GM21576 (cell line): ENCODE data around the gene E2F6.

Experiments used
- ATAC-seq: cut with Tn5 transposase; IDR thresholded peaks from one replicate; pipeline ENCODE4 v1.9.1; 2021; ENCODE audit warnings: mild to moderate bottlenecking, moderate library complexity; ENCODE audit not compliant: unreplicated experiment

Gene E2F6

DNA sequence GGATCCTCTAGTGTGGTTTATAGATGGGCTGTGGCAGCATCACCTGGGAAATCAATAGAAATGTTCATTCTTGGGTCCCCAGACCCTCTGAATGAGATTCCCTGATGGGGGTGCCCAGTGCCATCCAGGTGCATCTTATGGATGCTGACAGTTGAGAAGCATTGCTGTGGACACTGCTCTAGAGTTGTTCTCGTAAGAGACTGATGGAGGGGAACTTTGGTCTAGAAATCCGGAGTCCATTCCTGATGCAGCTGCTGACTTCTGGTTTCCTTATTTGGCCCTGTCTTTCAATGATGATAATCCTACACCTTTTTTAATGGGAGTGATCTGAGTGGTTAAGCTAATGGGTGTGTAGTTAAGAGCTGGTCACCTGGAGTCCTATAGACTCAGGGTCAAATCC, 28.3 kb upstream of the E2F6 start:
- no peak for ATAC-seq

DNA sequence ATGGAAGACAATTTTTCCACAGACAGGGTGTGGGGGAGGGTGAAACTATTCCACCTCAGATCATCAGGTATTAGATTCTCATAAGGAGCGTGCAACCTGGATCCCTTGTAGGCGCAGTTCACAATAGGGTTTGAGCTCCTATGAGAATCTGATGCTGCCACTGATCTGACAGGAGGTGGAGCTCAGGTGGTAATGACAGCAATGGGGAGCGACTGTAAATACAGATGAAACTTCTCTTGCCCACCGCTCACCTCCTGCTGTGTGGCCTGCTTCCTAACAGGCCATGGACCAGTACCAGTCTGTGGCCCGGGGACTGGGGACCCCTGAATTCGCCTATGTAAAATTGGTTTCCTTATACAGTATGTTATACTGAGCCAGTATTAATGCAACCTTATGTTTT, 27.3 kb upstream of the E2F6 start:
- ATAC-seq: no peak

DNA sequence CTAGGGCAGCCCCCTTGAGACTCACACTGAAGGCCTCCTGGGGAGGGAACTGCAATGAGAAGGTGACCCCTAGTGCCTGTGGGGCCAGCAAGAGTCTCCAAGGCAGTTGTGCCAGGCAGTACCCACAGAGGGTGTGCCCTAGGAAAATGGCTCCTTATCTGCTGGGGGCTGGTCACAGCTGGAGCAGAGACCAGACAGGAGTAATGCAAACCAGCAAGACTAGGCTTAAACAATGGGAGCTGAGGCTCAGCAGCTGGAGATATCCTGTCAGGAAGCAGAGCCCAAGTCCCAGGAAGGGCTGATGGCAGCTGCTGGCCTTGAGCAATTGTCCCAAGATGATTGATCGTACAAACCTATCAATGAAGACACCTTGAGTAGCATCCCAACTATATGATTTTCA, 26.8 kb upstream of the E2F6 start:
- ATAC-seq: no peak

DNA sequence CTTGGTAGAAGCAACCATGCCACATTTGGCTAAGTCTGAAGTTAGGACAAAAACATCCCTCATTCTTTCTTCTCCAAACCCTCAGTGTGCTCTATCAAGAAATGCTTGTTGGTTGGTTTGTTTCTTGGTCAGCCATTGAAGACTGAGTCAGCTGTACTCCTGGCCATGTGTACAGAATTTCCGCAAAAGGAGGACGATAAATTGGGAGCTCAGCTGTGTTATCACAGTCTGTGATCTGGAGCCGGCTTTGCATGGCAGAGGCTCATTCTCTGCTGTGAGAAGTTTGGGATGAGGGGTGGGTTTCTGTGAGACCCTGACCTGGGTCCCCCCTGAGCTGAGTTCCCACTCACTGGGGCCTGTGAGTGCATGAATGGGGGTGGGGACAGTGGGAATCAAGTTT, 26.3 kb upstream of the E2F6 start:
- no peak for ATAC-seq

DNA sequence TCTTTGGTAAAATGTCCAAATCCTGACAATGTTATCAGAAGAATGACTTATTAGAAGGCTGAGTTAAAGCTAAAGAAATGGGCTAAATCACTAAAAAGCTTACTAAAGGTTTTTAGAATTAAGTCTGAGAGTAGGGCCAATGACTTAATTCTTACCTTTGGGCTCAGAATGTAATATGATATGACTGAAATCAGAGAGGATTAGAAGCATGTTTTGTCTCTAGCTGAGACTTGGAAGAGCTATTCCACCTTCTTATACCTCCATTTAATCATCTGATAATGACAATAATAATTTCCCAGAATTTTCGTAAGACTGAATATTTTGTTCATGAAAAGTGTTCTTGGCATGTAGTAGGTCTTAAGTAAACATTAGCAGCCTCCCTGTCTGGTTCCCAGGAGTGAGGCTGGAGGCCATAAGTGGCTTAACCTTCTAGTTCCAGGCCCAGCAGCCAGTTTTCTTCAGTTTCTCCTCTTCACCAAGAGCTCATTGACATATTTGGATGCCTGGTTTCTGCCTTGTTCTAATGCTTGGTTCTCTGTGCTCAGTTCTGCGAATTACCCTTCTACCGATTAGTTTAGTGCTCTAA, 25.5 kb upstream of the E2F6 start:
- ATAC-seq: no peak

DNA sequence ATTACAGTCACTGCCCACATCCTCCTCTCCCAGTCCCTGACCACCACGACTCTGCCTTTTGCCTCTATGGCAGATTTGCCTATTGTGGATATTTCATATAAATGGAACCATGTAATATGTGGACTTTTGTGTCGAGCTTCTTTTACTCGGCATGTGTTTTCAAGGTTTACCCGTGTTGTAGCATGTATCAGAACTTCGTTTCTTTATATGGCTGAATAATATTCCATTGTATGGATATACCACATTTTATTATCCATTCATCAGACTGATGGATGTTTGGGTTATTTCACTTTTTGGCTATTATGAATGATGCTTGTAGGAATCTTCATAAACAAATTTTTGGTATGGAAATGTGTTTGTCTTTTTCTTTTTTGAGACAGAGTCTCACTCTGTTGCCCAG, 24.2 kb upstream of the E2F6 start:
- ATAC-seq: no peak

DNA sequence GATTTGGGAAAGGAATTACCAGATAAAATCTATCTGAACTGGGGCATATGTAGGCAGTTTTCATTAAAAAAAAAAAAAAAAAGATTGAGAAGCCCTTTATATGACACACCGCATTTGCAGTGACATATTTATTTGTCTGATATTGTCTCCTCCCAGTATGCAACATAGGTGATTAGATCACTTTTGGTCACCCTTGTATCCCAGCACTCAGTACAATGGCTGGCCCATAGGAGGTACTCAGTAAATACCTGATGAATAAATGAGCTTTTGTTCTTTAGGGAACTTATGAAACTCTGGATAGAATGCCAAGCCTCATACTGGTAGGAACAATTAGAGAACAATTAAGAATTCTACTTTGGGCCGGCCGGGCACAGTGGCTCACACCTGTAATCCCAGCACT, 22.8 kb upstream of the E2F6 start:
- no peak for ATAC-seq

DNA sequence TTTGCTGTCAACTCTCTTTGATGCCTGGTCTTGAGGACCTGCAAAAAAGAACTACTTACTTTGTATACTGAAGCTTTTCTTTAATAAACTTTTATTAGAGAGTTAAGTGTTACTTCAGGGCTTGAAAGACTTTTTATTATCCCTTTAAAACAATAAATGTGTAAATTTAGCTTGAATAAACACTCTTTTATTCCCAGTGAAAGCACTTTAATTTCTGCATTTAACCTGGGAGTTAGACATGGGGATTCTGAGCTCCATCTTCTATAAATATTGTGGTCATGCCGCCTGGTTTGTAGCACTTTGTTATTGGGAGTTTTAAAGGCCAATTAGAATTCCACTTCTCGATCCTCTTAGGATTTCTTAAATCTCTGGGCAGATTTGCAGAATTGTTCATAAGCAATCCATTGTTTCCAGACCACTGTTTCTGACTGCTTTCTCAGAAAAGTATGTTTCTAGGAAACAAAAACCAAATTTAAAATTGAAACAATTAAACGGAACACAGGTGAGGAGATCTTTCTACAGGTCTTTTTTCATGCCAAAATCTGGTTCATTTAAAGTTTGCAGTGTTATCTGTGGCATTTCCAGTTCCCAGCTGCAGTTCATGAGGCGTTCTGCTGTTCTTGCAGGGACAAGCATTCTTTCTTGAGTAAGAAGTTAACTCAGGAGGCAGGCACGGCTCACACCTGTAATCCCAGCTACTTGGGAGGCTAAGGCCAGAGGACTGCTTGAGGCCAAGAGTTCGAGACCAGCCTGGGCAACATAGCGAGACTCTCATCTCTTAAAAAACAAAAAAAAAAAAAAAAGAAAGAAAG, 18.1 kb upstream of the E2F6 start:
- ATAC-seq: no peak

DNA sequence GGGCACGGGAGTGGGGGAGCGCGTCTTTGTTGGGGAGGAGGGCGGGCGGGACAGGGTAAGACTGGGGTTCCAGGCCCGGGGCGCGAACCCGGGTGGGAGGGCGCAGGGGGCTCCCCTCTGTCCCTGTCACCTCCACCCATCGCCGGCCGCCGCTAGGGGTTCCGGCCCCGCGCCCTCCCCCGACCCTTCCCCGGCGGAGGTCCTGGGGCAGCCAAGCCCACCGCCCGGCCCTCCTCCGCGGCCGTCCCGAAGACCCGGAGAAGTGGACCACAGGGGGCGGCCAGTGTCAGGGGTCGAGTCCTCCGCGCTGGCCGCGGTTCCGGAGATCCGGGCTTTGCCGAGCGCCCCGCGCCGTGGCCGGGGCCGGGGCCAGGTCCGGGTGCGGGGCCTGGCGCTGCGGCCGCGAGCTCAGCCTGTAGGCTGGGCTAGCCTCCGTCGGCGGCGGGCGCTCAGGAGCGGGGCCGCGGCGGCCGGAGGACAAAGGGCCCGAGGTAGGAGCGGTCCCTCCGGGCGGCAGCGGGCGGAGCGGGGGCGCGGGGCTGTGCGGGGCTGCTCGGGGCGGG, 16.6 kb upstream of the E2F6 start:
- no peak for ATAC-seq

DNA sequence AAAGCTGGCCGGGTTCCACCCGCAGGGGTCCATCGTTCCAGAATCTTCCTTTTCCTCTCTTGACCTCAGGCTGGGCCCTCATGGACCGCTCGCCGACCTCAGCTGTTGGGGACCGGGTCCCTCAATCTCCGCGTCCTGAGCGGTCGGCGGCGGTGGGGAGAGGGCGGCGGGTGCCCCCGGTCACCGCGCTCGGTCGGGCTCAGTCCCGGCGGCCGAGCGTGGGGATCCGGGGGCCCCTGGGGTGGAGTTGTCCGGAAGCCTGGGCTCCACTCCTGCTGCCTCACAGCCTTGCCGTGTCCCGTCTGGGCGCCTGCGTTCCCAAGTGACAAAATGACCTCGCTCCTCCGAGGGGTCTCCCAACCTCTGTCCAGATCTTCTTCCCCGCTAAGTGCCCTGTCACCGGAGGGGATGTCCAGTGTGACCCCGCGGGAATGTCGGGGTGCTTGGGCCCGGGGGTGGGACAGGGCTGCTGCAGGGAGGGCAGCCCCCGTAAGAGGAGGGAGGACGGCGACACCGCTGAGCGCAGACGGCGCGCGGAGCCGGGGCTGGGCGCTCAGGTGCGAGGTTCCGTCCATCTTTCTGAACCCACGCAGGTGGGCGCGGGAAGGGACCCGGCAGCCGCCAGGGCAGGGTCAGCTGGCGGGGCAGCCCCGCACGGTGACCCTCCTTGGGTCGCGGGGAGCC, 16.0 kb upstream of the E2F6 start:
- no peak for ATAC-seq

DNA sequence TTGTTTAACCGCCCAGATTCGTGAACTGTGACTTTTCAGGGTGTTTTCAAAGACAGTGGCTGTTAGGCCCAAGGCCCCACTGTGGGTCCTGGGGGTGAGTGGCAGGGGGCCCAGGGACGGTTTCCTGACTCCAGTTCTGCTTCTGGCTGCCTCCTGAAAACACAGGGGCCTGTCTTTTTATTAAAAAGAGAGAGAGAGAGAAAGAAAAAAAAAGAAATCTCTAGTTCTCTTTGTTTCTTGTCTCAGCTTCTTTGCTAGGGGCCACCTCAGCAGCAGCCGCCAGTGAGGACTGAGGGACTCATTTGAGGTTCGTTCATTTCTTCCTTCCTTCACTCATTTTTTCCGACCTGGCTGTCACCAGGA, 15.4 kb upstream of the E2F6 start:
- ATAC-seq: no peak

DNA sequence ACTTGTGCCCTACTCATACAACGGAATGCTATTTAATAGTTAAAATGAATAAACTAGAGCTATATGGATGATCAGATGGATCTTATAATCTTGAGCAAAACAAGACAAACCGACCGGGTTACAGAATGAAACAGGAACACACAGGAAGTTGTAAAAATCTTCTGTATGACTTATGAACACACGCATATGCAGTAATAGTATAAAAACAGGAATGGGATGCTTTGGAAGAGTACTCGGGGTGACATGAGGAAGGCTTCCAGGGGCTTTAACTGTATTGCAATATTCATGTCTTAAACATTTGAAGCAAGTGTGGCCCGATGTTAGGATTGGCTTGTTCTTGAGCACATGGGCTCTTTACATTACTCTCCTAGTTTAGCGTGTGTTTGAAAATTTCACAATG, 14.9 kb upstream of the E2F6 start:
- ATAC-seq: no peak

DNA sequence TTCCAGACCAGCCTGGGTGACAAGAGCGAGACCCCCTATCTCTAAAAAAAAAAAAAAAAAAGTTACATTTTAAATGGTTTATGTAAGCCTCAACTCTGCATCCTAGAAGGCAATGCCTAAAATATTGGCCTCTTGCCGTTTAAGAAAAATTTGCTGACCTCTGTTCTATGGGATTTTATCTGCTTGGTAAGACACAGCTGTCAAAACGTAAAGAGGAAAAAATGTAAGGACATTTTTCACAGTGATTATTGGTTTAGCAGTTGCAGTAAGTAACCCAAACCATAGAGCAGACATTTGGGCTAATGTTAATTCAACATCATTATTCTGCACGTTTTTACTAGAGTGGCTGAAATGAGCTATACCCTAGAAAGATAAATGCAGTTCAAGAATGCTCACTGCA, 14.4 kb upstream of the E2F6 start:
- ATAC-seq: no peak

DNA sequence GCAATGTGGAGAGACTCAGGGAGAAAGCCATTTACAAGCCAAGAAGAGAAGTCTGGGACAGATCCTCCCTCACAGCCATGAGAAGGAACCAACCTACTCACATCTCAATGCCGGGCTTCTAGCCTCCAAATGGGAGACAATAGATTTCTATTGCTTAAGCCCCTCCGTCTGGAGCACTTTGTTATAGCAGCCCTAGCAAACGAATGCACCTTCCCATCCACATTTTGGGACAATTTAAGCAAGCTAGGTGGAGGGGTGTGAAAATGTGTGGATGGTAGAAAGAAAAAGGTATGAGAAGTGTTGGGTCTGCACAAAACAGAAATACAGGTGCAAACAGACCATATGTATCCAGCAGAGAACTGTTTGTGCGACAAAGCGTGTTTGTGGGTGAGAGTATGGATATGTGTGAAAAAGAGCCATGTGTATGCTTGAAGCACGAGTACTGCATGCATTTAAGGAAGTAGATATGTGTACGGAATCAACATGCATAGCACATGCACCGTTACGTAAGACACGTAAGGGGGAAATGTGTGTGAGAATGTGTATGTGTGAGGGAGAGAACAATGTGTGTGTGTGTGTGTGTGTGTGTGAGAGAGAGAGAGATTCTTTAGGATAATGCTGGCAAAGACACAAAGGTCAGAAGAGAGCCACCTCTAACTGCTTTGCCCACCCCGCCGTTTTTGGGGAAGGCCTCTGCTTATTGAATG, 13.1 kb upstream of the E2F6 start:
- ATAC-seq: no peak

DNA sequence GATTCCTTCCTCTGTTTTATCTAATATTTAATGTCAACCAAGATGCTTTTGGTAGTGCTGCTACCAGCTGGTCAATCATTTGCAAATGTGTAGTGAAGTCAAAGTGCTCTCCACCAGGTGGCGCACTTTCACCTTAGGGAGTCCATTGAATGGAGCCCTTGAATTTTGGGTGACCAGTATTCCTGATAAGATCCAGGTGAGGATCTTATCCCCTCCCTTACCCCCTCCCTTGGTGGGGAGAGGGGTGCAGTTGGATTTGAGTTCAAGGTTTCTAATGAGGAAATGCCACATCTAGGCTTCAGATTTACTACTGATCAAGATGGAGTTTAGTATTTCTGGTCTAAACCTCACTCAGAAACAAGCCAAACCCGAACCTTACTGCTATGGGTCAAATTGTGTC, 12.0 kb upstream of the E2F6 start:
- ATAC-seq: peak; percentile 64

DNA sequence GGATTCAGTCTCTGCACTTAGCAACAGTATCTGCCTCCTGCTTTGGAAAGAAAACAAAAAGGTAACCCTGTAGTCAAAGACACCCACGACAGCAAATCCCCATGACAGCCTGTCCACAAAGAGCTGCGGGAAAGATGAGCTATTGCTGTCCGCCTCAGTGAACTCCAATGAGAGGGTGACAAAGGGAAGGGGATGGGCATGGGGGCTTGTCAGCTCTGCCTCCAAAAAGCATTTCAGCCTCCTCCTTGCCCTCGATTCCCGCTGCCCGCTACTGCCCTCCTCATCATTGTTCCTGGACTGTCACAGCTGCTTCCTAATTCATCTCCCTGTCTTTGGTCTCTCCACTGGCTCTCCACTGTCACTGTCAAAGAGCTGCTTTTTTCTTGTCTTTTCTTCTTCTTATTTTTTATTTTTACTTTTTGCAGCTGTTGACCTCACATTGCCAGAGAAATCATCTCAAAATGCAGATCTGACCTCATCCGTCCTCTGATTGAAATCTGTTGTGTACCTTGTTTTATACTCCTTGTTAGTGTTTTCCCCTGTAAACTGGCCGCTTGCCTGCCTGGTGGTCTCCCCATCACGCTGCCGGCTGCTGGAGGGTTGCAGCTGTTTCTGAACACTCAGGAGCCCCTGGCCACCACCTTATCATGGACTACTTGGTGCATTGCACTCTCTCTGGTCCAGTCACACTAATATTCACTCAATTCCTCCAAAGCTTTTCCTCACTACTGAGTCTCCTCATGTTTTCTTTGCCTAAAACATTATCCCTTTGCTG, 7.9 kb upstream of the E2F6 start:
- ATAC-seq: no peak

DNA sequence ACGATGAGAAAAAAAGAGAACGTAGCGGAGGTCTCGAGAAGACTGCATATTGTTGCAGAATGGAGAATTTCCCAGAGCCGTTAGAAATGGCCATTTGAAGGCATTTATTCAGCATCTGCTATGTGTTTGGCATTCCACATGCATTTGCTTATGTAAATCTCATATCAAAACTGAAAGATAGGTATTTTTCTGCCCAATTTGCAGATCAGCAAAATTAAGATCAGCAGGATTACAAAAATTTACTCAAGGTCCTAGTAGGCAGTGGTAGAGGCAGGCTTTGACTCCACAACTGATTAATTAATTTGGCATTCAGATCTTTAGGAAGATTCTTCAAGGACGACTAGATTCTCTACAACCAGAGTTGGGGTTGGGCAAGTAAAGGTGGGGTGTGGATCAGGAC, 1.8 kb upstream of the E2F6 start:
- ATAC-seq: no peak

DNA sequence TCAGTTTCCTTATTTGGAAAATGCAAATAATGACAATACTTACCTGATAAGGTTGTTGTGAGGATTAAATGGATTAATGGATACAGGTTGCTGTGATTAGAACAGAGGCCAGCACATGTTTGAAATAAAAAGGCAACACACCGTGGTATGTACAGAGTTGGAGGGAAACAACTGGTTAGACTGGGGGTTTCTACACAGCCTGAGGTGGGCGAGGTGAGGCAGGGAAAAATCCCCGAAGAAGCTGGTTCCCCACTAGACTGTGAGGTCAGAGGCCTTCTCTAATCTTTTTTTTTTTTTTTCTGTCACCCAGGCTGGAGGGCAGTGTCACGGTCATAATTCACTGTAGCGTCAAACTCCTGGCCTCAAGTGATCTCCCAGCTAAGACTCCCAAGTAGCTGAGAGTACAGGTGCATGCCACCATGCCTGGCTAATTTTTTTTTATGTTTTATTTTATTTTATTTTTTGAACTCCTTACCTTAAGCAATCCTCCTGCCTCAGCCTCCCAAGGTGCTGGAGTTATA, 1.2 kb upstream of the E2F6 start:
- no peak for ATAC-seq

DNA sequence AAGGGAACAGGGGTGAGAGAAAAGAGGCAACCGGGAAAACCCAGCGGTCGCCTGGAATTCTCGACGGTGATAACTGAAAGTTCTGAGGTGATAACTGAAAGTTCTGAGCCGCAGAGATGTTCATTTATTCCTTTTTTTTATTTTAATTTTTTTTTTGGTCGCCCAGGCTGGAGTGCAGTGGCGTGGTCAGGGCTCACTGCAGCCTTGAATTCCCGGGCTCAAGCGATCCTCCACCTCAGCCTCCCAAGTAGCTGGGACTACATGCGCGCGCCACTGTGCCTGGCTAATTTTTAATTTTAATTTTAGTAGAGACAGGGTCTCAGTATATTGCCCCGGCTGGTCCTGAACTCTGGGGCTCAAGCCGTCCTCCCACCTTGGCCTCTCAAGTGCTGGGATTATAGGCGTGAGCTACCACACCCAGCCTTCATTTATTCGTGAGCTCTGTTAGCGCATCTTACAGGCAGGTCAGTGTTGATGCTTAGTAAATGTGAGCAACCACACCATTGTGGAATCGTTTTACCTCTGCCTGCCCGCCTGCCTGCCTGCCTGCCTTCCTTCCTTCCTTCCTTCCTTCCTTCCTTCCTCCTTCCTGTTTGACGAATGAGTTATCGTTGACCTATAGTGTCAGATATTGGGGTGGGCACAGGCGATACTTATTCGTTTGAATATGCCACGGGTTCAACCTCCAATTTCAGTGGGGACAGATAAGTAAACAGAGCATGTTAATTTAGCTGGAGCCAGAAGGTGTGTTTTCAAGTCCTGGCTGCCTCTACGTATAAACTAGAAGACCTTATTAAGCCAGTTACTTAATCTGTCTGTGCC, 557 bp upstream of the E2F6 start:
- peak; percentile 23 for ATAC-seq

DNA sequence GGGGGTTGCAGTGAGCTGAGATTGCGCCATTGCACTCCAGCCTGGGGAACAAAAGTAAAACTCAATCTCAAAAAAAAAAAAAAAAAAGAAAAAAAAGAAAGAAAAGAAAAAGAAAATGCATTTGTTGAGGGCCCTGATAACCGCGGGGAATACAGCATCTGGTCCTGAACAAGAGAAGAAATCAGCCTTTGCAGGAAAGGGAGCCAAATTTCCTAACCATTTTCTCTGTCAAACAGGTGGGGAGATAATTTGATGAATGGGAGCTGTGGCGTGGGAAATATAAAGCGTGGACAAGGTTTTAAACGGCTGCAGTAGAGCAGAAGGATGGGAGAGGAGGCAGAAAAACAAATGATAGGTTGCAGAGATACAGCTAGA, 864 bp downstream of the E2F6 start:
- no peak for ATAC-seq
